ENCODE data around the gene MTG2. TPM values are rescaled to one million over a fixed set of nuclear protein-coding genes. Genes with fewer than 3 reads are reported as not detected.

Gene MTG2
- total and polyA plus RNA-seq, 2 of the 8 experiments (the other 6 are each of a cell fraction or from before 2014, with no cell fraction given): 14.4 to 22.8 TPM

GRCh38 chr20:62139636-62140035 lies 43.2 kb upstream of the MTG2 start:
- ChIA-PET POLR2A (ENCODE audit: partially characterized antibody) (interaction anchor here (0.8 to 5.6 kb wide), 3 partner anchors 10 to 122 kb away, joined by 3 to 62 read pairs (median 5); no protein-coding TSS in a partner anchor), CTCF (ENCODE audit: partially characterized antibody) (interaction anchor here (1.1 to 5.3 kb wide), 5 partner anchors 14 to 129 kb away, joined by 3 to 57 read pairs (median 4); no protein-coding TSS in a partner anchor)
- Histone ChIP-seq H3K23me2 (ENCODE audit: low read depth, low read length) (peaks cover 3% of the 10 kb centered on the region; the same call in 1 of the 2 replicates), H4K8ac (ENCODE audit: extremely low read depth, insufficient read depth, low read length) (0 out of 2 replicates have a peak overlapping the region, but pooled peaks have one; percentile 5), H2BK20ac (ENCODE audit: low read length) (no peak overlapping the region), H2BK5ac (ENCODE audit: low read depth, low read length) (no peak overlapping the region), H3K9ac (replicated peaks in 1 of 4; ENCODE audit: extremely low read depth in 1 of 4, low read depth in 3 of 4, low read length in 3 of 4) (no peak overlapping the region), H4K91ac (replicated peaks; ENCODE audit: insufficient read length, low read length) (no peak overlapping the region), H3K14ac (ENCODE audit: insufficient read length) (no peak overlapping the region), H3K27ac (ENCODE audit: low read depth, low read length) (no peak overlapping the region), H3K56ac (replicated peaks; ENCODE audit: insufficient read length, low read depth, low read length) (no peak overlapping the region), H3K4me3 (ENCODE audit: extremely low read depth in 1 of 4, insufficient read depth in 2 of 4, low read depth in 3 of 4, low read length in 4 of 4) (no peak overlapping the region), H3K79me2 (ENCODE audit: control insufficient read depth in 1 of 2, insufficient read depth in 2 of 2, low read length in 2 of 2) (peaks cover 21 to 47% of the 10 kb centered on the region in 2 experiments), H2BK120ac (replicated peaks; ENCODE audit: low read depth, low read length) (no peak overlapping the region), H4K5ac (ENCODE audit: insufficient read length, low read depth, low read length) (no peak overlapping the region), H3K27me3 (replicated peaks in 1 of 4; ENCODE audit: control insufficient read depth in 3 of 4, extremely low read depth in 1 of 4, insufficient read depth in 3 of 4, low read length in 3 of 4) (no peaks in the 10 kb centered on the region), H3K4ac (replicated peaks; ENCODE audit: insufficient read length, low read depth, low read length) (no peak overlapping the region), H2AFZ (ENCODE audit: low read length) (no peak overlapping the region), H3K18ac (ENCODE audit: extremely low read depth, low read length) (no peak overlapping the region), H2AK5ac (ENCODE audit: low read depth, low read length) (no peak overlapping the region), H3K9me3 (ENCODE audit: insufficient read depth in 2 of 2, low read depth in 1 of 2, low read length in 1 of 2) (no peaks in the 10 kb centered on the region), H4K20me1 (replicated peaks in 1 of 2; ENCODE audit: control insufficient read depth in 1 of 2, insufficient read depth in 2 of 2, low read length in 2 of 2) (peaks cover 23 to 51% of the 10 kb centered on the region in 2 experiments), H2BK15ac (ENCODE audit: low read length) (no peak overlapping the region), H3K4me1 (replicated peaks in 1 of 4; ENCODE audit: control insufficient read depth in 3 of 4, insufficient read depth in 4 of 4, low read length in 3 of 4) (peaks cover 0 to 8% (median 3%) of the 10 kb centered on the region in 4 experiments; a peak in 4 of 7 replicates), H3K36me3 (ENCODE audit: control insufficient read depth in 2 of 4, insufficient read depth in 4 of 4, low read length in 3 of 4) (peaks cover 40 to 58% (median 52%) of the 10 kb centered on the region in 4 experiments), H3K23ac (ENCODE audit: insufficient read length) (no peak overlapping the region), H3K4me2 (ENCODE audit: insufficient read depth in 1 of 2, low read depth in 2 of 2, low read length in 2 of 2) (no peak overlapping the region), H3K79me1 (ENCODE audit: low read depth, low read length) (peaks cover 4% of the 10 kb centered on the region), H2BK12ac (ENCODE audit: low read depth, low read length) (no peak overlapping the region)
- no peak for DNase-seq (ENCODE audit: low read depth in 1 of 2, low spot score in 2 of 2)
- 94% methylated on average over 13 of the region's 13 CpGs; no CpG with 5 or more reads in 1 of the 2 experiments for WGBS, 2 experiments (ENCODE audit: extremely low coverage in 1 of 2, insufficient coverage in 1 of 2, insufficient read length in 1 of 2, insufficient replicate concordance in 2 of 2, low coverage in 1 of 2, low lambda C conversion rate in 2 of 2, missing lambda C conversion rate in 1 of 2)
- no peak for TF ChIP-seq SP1 (IDR thresholded peaks at IDR 0.05; ENCODE audit: low read depth, low read length)
- TF ChIP-seq POLR2AphosphoS5 (IDR thresholded peaks at IDR 0.05; ENCODE audit: low read depth, low read length): peak; percentile 57
- FAIRE-seq: no peak
